Inferior parietal cortex (tissue), 1 donor: Measurements from ENCODE around the gene SIK3.
"Not testable (repeated sequence)": the region's sequence is repeated elsewhere in the genome, so short reads cannot be mapped to it uniquely, and the experiment has no call there.

Experiments used
- DNase-seq: peaks from one replicate; pipeline ENCODE4 v3.0.0-alpha.2; 2016; ENCODE audit errors: extremely low spot score

SIK3 gene

DNA sequence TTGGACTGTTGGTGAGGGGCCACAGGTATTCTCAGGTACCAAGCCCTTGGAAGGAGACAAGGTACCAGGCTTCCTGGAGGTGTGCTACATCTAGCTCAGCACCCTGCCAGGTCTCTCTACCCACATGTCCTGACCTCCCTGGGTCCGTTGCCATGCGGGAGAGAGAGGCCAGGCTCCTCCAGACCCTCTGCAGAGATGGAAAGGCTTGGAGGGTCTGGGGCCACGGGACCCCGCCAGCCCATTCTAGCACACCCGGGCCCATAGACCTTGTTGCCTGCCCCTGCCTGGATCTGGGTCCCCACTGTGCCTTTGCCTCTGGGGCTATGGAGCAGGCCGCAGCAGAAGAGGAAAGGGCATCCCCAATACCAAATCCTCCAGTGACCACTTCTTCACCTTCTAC lies 270.8 kb downstream of the SIK3 start:
- no peak for DNase-seq

DNA sequence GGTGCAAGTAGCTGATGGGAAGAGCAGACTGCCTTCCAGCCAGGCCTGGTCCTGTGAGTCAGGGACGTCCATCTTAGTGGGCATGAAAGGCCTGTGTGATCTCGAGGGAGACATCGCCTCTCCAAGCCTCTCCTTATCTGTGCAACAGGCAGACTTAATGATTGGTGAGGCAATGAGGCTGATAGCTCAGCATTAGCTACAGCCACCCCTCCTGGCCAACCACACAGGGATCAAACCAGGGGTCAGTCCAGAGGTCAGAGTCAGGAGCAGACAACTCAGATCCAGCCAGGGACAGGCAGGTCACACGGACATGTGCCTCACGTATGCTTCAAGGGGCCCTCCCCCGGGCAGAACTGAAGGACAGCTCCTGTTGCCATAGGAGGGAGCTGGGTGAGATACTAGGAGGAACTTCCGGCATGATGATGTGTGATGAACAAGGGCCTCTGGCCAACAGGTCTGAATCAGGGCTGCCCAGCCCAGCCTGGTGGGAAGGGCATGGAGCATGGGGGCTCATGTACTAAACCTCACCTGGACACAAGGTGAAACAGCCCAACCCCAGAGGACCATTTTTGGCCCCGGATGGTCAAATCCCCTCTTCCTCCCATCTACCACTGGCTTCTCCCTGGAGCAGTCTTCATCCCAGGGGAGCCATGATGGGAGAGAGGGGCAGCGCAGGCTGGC lies 271.3 kb downstream of the SIK3 start:
- no peak for DNase-seq

DNA sequence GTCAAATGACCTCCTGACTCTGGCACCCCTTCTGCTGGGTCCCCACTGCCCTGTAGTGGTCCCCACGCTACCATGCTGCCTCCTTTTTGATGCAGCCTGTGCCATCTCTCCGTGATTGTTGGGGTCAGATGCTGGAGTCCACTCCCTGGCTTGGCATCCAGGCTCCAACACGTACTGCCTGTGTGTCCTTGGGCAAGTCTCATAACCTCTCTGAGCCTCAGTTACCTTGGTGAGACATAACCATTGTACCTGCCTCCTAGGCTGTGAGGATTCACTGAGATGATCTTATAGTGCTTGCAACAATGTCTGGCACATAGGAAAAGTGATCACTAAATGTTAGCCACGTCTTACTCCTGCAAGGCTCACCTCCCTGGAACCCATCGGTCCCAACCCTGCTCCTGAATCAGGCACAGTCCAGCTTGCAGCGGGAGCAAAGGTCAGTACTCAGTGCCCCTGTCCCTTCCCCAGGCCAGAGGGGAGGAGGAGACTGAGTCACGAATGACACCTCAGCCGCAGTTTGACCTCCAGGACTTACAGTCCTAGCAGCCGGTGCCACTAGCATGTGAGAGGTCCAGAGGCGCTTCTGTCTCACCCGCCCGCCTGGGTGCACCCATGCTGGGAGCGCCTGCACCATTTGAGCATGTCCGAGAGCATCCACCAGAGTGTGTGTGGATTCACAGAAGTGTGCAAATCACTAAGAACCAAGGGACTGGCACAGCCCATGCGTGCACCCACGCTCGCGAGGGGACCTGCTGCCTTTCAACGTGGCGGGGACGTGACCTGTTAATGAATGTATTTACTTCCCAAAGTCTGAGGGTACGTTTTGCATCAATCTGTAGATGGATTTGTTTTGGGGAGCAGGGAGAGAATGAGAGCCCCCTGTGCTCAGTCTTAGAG lies 272.1 kb downstream of the SIK3 start:
- DNase-seq: no peak

DNA sequence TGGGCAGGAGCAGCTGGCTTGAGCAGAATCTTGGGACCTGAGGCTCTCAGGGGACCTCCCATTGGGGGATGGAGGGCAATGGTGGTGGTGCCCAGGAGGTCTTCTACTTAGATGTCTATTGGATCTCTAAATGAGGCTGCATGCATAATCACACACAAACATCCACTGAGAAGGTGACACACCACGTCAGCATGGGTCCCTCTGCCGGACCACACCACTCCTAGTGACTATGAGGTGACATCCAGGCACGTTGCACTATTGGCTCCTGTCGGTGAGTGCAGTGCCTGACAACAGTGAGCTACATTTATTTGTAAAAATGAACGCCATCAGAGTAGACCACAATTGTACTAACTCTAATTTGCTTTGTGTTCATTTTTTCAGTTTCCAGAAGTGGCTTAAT lies 272.8 kb downstream of the SIK3 start:
- no peak for DNase-seq

DNA sequence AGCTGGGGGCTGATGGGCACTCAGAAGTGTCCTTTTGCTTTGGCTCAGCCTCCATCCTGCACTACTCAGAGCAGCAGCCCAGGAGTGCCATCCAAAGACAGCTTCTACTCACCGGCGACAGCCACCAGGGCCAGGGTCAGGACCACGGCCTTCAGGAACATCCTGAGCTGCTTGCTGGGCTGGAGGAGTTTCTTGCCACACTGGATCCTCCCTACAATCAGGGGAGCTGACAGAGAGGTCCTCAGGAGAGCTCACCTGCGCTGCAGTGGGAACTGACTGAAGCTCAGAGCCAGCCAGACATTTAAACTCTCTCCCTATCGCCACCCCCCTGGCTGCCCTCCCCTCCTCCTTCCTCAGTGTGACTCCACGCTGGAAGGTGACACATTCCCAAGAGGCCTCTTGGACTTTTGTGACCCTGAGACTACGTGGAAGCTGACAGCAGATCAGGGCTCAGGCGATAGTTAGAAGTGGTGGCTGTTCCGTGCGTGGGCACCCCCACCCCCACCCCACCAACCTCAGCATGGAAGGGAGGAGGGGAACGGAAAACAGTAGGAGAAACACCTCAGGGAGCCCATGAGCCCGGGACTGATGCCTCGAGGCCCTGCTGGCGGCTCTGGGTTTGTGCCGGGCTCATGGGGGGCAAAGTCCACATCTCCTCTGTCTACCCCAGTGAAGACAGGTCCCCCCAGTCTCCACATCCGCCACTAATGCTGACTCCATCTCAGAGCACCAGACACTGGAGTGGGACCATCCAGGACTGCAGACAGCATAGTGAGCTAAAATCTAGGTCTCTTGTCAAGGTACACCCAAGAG lies 275.0 kb downstream of the SIK3 start, which contains the start of gene APOA4:
TSS of gene APOA4 (minus strand) at position 274 of the 813 bp plus-strand sequence. CDS start at position 161, 113 bp downstream.
- DNase-seq: no peak

DNA sequence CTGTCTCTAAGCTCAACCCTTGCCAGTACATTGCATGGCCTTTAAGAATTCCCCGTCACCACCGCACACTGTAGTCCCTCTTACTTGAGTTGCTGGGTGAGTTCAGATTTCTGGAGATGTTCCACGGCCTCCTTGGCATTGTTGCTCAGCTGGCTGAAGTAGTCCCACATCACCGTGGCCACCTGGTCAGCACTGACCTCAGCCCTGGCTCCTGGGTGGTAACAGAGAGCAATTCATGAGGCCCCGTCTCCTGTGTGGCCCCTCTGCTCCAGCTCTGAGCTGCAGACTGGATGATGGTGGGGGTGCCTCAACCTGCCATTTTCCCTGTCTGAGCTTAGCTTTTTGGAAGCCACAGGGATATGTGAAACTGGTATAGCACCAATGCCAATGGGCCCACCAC lies 275.7 kb downstream of the SIK3 start:
- no peak for DNase-seq

DNA sequence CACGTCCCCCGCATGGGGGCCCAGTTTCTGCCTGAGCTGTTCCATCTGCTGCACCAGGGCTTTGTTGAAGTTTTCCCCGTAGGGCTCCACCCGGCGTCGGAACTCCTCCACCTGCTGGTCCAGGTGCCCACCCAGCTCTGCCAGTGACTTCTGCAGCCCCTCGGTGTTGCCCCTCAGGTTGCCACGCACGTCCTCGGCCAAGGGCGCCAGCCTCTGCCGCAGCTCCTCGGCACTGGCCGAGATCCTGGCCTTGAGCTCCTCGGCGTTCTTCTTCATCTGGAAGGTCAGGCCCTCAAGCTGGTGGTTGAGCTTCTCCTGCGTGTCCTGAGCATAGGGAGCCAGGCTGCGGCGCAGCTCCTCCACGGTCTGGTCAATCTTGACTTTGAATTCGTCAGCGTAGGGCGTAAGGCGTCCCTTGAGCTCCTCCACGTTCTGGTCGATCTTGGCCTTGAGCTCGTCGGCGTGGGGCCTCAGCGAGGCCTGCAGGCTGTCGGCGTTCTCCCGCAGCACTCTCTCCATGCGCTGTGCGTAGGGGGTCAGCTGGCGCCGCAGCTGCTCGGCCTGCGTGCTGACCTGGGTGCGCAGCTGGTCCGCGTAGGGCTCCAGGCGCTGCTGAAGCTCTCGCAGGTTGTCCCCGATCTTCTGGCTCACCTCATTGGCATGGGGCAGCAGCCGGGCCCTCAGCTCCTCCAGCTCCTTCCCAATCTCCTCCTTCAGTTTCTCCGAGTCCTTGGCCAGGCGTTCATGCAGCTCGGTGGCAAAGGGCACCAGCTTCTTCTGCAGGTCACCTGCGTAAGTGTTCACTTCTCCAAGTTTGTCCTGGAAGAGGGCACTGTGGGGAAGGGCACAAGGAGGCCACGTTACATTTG lies 276.9 kb downstream of the SIK3 start:
- DNase-seq: no peak

DNA sequence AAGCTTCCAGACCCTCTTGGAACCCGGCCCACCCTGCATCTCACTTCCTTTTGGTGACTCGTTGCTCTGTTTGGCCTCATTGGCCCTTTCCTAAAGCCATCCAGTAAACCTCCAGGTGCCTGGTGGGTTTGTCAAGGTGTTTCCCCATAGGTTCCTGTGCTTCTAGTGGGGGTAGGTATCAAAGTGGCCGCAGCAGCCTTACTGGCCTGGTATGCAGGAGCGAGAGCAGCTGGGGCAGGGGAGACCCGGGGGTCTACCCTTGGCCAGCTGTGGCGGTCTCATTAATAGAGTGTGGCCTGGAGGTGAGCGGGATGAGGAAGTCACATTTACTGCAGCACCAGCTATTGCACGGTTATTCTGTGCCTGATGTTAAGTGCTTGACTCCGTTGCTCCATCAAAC lies 279.2 kb downstream of the SIK3 start:
- DNase-seq: no peak

DNA sequence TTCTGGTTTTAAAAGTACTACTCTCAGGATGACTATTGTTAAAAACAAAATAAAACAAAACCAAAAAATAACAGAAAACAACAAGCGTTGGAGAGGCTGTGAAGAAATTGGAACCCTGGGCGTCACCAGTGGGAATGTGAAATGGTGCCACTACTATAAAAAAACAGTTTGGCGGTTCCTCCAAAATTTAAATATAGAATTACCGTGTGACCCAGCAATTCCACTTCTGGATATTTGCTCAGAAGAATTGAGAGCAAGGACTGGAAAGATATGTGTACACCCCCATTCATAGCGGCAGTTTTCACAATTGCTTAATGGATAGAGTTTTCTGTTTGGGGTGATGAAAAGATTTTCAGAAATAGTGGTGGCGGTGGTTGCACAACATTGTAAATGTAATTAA lies 283.7 kb downstream of the SIK3 start:
- no peak for DNase-seq

DNA sequence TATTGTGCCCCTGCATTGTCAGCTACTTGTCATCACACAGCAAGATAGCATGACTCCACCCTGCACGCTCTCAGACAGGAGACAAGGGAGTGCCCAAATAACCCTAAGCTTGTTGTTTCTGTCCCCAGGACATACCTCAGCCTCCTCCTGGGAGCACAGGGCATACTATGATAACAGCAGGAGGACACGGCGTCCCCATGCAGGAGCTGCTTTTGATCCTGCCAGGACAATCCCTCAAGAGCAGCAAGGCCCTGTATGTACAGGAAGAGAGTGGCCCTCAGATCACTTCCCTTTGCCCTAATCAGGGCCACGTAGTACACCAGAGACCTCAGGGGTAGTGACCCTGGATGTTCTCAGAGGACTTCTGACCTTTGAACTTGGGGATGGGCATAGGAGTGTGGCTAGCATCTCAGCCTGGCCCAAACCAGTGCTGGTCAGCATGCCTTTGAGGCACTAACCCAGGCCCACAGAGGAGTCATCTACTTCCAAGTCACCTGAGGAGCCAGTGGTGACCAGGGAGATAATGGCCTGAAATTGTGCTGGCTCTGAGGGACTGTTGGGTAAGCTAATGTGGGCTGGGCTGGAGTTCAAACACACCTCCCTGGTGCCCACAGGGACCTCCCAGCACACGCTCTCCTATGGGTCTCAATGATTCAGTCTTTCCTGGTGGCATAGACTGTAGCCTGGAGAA lies 284.3 kb downstream of the SIK3 start:
- DNase-seq: no peak

DNA sequence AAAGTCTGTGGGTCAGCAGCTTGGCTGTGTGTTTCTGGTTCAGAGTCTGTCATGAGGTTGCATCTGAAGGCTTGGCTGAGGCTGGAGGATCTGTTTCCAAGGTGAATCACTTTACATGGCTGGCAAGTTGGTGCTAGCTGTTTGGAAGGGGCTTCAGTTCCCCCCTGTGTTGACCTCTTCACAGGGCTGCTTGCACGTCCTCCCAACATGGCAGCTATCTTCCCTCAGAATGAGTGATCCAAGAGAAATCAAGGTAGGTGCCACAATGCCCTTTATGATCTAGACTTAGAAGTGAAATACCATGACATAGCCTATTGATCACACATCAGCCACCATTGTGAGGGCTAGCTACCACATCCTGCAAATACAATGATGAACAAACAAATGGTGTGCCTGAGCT lies 285.1 kb downstream of the SIK3 start:
- DNase-seq: no peak

DNA sequence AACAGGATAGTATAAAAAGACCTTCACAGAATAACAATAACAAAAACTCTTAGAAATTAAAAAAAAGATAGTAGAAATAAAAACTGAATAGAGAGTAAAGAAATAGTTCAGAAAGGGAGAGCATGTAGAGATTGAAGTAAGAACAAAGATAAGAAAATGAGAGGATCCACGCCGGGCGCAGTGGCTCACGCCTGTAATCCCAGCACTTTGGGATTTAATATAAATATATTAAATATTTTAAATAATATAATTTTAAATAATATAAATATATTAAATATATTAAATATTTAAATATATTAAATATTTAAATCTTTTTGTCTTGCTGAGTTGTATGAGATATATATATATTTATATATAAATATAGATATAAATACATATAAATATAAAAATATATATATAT lies 286.1 kb downstream of the SIK3 start:
- DNase-seq: no peak

DNA sequence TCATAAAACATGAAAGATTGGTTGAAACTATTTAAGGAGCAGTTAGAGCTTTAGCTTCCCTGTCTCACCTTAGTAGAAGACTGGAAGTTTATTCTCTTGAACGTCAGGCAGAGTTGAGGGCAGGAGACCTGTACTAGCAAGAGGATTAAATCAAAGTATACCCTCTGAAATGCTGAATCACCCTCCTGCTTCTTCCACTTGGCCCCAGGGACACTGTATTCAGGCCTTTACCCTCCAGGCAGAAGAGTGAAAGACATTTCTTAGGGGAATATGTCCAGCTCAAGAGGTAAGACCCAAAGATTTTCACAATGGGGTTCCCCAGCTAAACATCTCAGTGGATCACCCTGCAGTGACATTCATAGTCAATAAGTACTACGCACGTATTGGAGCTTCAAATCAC lies 287.0 kb downstream of the SIK3 start:
- no peak for DNase-seq

DNA sequence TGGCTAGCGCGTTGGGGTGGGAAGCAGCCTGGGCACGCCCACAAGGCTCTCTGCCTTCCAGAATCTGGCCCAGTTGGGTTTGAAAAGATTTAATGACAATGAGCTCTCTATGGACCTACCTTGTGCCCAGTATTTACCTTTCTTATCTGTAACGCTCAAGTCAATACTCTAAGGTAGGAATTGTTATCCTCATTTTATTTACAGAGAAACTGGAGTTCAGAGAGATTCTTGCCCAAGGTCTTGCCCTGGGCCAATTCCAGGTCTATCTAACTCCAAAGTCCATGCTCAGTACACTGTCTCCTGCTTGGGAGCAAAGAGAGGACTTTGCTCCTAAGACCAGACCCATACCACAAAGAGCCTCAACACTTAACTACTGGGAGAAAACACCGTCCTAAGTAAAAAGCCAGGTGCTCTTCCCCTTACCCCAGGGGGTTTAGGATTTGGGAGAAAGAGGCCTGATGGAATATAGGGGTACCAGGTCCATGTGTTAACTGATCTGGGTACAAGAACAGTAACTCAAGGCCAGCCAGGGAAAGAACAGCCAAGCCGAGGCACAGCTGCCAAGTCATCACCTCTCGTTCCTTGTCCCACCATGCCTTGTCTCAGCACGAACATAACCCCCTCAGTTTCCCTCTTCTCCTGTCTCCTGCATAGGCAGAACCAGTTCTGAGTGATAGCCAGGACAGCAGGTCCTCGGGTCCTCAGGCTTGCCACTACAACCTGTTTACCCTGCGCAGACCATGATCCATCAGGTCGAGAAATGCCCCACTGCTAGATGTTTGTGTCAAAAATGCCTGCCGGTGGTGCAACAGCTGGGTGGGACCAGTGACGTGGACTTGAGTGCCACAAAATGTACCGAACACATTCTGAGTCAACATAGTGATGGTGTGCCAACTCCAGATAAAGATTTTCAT lies 289.7 kb downstream of the SIK3 start:
- DNase-seq: no peak

DNA sequence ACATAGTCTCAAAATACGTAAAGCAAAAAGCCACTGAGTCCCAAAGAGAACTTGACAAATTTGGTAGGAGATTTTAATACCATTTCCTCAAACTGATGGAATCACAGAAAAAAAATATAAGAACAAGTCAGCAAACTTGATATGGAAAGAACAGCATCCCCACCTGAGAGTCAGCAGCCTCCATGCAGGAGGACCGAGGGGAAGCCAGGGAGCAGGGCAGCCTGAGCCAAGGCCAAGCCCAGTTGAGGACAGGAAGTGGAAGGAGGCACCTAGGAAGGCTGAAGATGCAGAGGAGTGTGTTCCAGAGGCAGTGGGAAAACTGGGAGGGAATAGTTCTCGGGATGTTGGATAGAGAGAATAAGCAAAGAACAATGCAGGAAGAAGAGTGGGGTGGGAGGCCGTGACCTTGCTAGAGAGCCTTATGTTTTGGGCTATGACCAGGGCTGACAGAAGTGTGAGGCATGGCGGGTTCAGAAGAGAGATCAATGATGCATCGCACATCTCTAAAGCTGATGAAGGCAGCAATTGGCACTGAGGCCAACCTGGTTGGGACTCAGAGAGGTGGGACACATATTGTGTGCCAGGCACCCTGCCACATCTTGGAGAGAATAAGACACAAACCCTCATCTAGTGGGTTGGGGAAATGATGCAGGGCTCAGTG lies 290.5 kb downstream of the SIK3 start:
- DNase-seq: no peak

DNA sequence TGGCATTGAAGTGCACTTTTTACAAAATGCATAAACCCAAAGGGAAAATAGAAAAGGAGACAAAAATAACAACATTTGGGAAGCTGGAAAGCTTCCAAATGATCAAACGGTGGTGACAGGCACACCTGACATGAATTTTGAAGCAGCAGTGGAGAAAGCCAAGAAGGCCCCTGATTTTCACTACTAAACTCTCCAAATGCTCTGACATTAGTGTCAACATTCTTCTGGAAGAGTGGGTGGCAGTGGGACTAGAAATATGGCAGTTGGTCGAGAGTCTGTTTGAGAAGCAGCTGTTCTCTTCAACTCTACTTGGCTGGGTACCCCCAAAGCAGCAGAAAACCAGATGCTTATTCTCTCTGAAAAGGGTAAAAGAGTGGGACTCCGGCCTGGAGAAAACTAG lies 294.2 kb downstream of the SIK3 start:
- no peak for DNase-seq

DNA sequence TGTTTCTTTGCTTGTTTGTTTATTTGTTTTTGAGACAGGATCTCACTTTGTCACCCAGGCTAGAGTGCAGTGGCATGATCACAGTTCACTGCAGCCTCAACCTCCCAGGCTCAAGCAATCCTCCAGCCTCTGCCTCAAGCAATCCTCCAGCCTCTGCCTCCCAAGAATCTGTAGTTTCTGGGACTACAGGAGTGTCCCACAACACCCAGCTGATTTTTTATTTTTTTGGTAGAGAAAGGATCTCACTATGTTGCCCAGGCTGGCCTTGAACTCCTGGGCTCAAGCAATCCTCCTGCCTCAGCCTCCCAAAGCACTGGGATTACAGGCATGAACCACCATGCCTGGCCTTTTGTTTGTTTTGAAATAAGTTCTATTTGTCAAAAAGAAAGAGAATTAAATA lies 296.6 kb downstream of the SIK3 start:
- not testable (repeated sequence) for DNase-seq

DNA sequence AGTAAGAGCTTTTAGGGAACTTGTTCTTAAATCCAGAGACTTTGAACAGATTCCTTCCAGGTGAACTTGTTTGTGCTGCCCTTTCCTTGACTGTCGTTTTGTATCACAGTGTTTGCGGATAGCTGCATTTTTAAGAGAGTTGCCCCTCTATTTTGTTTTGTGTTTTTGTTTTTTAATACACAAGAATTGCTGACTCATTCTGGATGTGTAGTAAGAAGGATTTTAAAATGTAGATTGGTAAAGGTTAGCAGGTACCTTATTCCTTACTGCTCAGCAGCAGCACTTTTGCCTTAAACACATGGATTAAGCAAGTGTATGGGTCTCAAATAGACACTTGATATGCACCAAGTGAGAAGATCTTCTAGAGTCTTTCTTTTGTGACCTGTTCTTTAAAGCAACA lies 297.6 kb downstream of the SIK3 start:
- no peak for DNase-seq

DNA sequence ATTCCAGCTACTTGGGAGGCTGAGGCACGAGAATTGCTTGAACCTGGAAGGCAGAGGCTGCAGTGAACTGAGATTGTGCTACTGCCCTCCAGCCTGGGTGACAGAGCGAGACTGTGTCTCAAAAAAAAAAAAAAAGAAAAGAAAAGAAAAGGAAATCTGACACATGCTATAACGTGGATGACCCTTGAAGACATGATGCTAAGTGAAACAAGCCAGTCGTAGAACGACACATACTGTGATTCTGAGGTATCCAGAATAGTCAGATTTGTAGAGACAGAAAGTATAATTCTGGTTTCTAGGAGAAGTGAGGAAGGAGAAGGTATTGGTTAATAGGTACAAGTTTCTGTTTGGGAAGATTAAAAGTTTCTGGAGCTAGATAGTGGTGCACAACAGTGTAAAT lies 299.9 kb downstream of the SIK3 start:
- no peak for DNase-seq
